GM18951 (cell line): ENCODE measurements around the gene MBNL1.

Experiments used
- POLR2A ChIP-seq: IDR thresholded peaks from 4 replicates; pipeline ENCODE4 v1.6.1; 2011; ENCODE audit warnings: mild to moderate bottlenecking; ENCODE audit not compliant: insufficient read length, insufficient read depth; ENCODE audit errors: extremely low read depth
- in situ Hi-C: fragments of 300-500 bp; cut with MboI; formaldehyde crosslinking; loops from one replicate; pipeline ENCODE4 v1.12.0; 2022; ENCODE audit warnings: low sequenced_read_pairs, mixed read lengths, inconsistent platforms; ENCODE audit not compliant: unreplicated experiment

The MBNL1 gene

GRCh38 chr3:152348436-152349177 is 79.9 kb downstream of the MBNL1 start:
- no peak for TF ChIP-seq POLR2A
- in situ Hi-C loops = no loop called here

- in situ Hi-C loops = no loop called here
- no peak for TF ChIP-seq POLR2A
Observed at GRCh38 chr3:152349392-152349791, 80.7 kb downstream of the MBNL1 start.

DNA sequence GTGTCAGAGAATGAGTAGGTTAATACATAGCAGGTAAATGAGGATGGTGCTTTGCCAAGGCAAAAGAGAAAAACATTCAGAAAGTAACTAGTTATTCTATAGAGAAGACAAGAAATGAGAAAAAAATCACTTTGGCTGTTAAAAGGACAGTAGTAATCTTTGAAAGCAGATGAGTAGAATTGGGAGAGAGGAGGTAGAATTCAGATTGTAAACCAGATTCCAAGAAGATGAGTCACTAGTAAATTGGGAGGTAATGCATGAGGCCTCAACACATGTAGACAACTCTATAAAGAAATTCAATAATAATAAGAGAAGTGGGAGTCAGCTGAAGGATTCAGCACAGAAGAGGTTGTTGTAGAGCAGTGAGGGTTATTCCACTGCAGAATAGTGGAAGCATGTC is 81.4 kb downstream of the MBNL1 start:
- peak; percentile 10 for TF ChIP-seq POLR2A
- in situ Hi-C loops = no loop called here

- TF ChIP-seq POLR2A = no peak
- in situ Hi-C loops = no loop called here
Observed at GRCh38 chr3:152350776-152351175, 82.0 kb downstream of the MBNL1 start.

GRCh38 chr3:152352554-152352953 is 83.8 kb downstream of the MBNL1 start:
- in situ Hi-C loops = no loop called here
- TF ChIP-seq POLR2A = no peak

- in situ Hi-C loops = no loop called here
- no peak for TF ChIP-seq POLR2A
Observed at GRCh38 chr3:152353578-152353977, 84.8 kb downstream of the MBNL1 start.

DNA sequence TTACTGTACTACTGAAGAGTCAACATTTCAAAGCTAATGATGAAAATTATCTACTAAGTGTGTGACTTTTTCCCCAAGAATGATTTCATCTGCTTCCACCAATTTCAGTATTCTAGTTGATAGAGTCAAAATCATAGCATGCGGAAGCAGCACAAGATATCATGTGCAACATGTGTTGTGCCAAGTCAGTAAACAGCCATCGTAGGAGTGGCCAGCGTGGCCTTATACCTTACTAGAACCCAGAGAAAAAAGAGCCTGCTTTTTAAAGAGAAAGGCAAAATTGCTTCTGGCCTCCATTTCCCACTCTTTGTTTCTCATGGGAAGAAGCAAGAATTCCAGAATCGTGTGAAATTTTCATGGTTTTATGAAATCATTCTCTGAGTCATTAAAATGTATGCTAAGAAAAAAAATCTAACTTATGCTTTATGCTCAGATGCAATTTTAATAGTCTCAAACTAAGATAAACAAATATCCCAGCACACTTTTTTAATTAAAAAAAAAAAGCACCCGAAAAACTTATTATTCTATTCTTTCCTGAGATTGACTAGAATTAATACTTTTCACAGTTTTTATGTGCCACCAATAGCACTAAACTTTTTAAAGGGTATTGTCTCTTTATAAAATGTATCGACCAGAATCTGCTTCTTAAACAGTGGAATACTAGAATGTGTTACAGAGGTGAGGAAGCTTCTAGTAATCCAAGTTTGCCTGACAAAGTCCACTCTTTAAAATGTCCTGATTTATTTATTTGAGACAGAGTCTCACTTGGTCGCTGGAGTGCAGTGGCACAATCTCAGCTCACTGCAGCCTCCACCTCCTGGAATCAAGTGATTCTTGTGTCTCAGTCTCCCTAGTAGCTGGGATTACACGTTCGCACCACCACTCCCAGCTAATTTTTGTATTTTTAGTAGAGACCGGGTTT is 87.3 kb downstream of the MBNL1 start:
- in situ Hi-C loops = no loop called here
- no peak for TF ChIP-seq POLR2A

- TF ChIP-seq POLR2A = no peak
- in situ Hi-C loops = no loop called here
Observed at GRCh38 chr3:152356870-152357276, 88.1 kb downstream of the MBNL1 start.

- no peak for TF ChIP-seq POLR2A
- in situ Hi-C loops = no loop called here
Observed at GRCh38 chr3:152357587-152357986, 88.9 kb downstream of the MBNL1 start.

- TF ChIP-seq POLR2A = no peak
- in situ Hi-C loops = no loop called here
Observed at GRCh38 chr3:152359385-152360248, 90.9 kb downstream of the MBNL1 start.

DNA sequence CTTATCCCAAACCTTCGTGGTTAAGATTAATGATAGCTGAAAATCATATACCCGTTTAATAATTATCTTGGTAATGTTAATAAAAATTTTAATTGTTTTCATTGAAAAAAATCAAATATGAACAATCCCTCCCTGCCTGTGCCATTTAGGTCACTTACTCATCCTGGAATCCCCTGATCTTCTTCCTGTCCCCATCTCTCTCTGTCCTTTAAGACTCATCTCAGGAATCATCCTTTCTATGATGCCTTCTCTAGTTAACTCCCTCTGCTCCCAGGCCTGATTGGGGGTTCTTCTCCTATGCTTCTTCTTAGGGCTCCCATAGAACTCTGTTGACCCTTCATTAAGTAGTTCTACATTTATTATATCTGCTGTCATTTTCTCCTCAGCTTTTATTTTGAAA is 91.6 kb downstream of the MBNL1 start:
- no peak for TF ChIP-seq POLR2A
- in situ Hi-C loops = no loop called here

DNA sequence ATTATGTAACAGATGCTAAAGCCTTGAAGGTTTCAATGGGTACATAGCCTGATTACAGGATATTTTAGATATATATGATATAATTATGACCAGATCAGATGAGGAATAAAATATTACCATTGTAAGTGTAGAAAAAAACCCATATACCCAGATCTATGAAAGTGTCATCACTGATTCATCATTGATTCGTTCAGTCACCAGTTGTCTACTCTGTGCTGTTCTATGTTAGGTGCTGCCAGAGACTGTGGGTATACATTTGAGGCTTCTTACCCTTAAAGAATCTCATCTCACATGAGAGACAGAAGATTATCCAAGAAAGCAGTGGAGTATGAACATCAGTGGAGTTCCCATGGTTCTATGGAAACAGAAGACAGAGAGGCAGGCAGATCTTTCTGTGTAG is 92.2 kb downstream of the MBNL1 start:
- TF ChIP-seq POLR2A = no peak
- in situ Hi-C loops = no loop called here

GRCh38 chr3:152362086-152362485 is 93.4 kb downstream of the MBNL1 start:
- peak; percentile 12 for TF ChIP-seq POLR2A
- in situ Hi-C loops = no loop called here
